Esophagus muscularis mucosa (tissue), 4 donors: ENCODE data around the gene GAS6. TPM values are rescaled to one million over a fixed set of nuclear protein-coding genes. Genes with fewer than 3 reads are reported as not detected.

Source experiments
- DNase-seq: peaks from one replicate; pipeline ENCODE4 v3.0.0-alpha.2; 2017; ENCODE audit errors: extremely low spot score
- H3K27ac ChIP-seq, 4 donors: fragments of 200-600 bp; sonication (generic); replicated peaks in 1 of 4; 1 replicate in 3 of 4; 2 replicates in 1 of 4; pipeline ENCODE4 v1.5.1; 2016 to 2019; ENCODE audit warnings: mild to moderate bottlenecking in 1 of 4
- H3K27me3 ChIP-seq, 4 donors: fragments of 200-600 bp; sonication (generic); one replicate each; pipeline versions ENCODE4 v1.5.1 to v1.6.0; 2016 to 2019
- H3K36me3 ChIP-seq, 4 donors: fragments of 200-600 bp; sonication (generic); one replicate each; pipeline ENCODE4 v1.5.1; 2016 to 2019
- H3K4me1 ChIP-seq, 4 donors: fragments of 200-600 bp; sonication (generic); one replicate each; pipeline ENCODE4 v1.5.1; 2016 to 2019
- H3K4me3 ChIP-seq, 4 donors: fragments of 200-600 bp; sonication (generic); 1 replicate in 2 of 4; 2 replicates in 2 of 4; pipeline ENCODE4 v1.5.1; 2016 to 2019; ENCODE audit warnings: mild to moderate bottlenecking in 4 of 4, moderate library complexity in 1 of 4
- H3K9me3 ChIP-seq, 4 donors: fragments of 200-600 bp; sonication (generic); 1 replicate in 3 of 4; 2 replicates in 1 of 4; pipeline ENCODE4 v1.5.1; 2016 to 2019
- EP300 ChIP-seq: sonication (generic); formaldehyde crosslinking; IDR thresholded peaks from one replicate; pipeline ENCODE4 v1.6.1; 2017; ENCODE audit warnings: antibody characterized with exemption
- POLR2A ChIP-seq: fragments of 450-650 bp; IDR thresholded peaks from one replicate; pipeline ENCODE4 v1.6.1; 2017; ENCODE audit warnings: antibody characterized with exemption, moderate library complexity, mild to moderate bottlenecking, low read depth
- POLR2AphosphoS5 ChIP-seq, 2 donors: sonication (generic); formaldehyde crosslinking; IDR thresholded peaks; one replicate each; pipeline ENCODE4 v1.6.1; 2017; ENCODE audit warnings: antibody characterized with exemption in 2 of 2
- WGBS: methylation state at CpG from one replicate; pipeline ENCODE4 v1.1.5; 2018; 5-methylcytosine and 5-hydroxymethylcytosine counted together
- intact Hi-C: fragments of 100-400 bp; cut with DNase I; formaldehyde crosslinking; loops from one replicate; pipeline ENCODE4 v1.15.1; 2023
- total RNA-seq, 4 donors: library from RNA; depleted of rRNA; stranded (reverse); fragments of >200 nt; gene quantifications; one replicate each; pipeline versions ENCODE4 v1.1.0 to v1.2.1, GENCODE V29; 2016
- TF ChIP-seq, protein P1 (sequence below), 3 experiments: fragments of 200-600 bp in 2 of 3; fragments of 450-650 bp in 1 of 3; sonication (generic) in 2 of 3; IDR thresholded peaks; one replicate each; pipeline ENCODE4 v1.5.1; 2017 to 2019; ENCODE audit warnings: antibody characterized with exemption in 3 of 3, mild to moderate bottlenecking in 2 of 3, moderate library complexity in 1 of 3

Gene GAS6
- total RNA-seq, 4 donors from 2014 or later = 241 to 459 (median 346) TPM

- H3K9me3 ChIP-seq = no peaks in the 10 kb centered on the region
- intact Hi-C loops = no loop called here
- 82% methylated on average over 12 of the region's 25 CpGs for WGBS
These were observed 61.1 kb downstream of the GAS6 start for GRCh38 chr13:113802761-113803160.

GRCh38 chr13:113802090-113802531 lies 61.8 kb downstream of the GAS6 start:
- peaks cover 0 to 28% (median 21%) of the 10 kb centered on the region in 4 donors for H3K4me1 ChIP-seq
- 31% methylated on average over 8 of the region's 15 CpGs for WGBS

More at GRCh38 chr13:113802761-113803160, 61.1 kb downstream of the GAS6 start:
- no peaks in the 10 kb centered on the region for H3K27me3 ChIP-seq
- H3K4me1 ChIP-seq = peaks cover 0 to 28% (median 21%) of the 10 kb centered on the region in 4 donors
- H3K36me3 ChIP-seq = no peaks in the 10 kb centered on the region
- no peak overlapping the region for H3K27ac ChIP-seq
- no peak for DNase-seq
- TF ChIP-seq EP300 (no peak), POLR2A (no peak), POLR2AphosphoS5 (IDR thresholded peaks at IDR 0.05) (no peak)
- TF ChIP-seq, protein P1, sequence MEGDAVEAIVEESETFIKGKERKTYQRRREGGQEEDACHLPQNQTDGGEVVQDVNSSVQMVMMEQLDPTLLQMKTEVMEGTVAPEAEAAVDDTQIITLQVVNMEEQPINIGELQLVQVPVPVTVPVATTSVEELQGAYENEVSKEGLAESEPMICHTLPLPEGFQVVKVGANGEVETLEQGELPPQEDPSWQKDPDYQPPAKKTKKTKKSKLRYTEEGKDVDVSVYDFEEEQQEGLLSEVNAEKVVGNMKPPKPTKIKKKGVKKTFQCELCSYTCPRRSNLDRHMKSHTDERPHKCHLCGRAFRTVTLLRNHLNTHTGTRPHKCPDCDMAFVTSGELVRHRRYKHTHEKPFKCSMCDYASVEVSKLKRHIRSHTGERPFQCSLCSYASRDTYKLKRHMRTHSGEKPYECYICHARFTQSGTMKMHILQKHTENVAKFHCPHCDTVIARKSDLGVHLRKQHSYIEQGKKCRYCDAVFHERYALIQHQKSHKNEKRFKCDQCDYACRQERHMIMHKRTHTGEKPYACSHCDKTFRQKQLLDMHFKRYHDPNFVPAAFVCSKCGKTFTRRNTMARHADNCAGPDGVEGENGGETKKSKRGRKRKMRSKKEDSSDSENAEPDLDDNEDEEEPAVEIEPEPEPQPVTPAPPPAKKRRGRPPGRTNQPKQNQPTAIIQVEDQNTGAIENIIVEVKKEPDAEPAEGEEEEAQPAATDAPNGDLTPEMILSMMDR (IDR thresholded peaks at IDR 0.05) = no peak
- H3K4me3 ChIP-seq = no peak overlapping the region

GRCh38 chr13:113801289-113801961 lies 62.5 kb downstream of the GAS6 start:
- Histone ChIP-seq H3K4me1 (peaks cover 0 to 28% (median 21%) of the 10 kb centered on the region in 4 donors), H3K9me3 (no peaks in the 10 kb centered on the region), H3K4me3 (no peak overlapping the region), H3K36me3 (peaks cover 0 to 11% (median 3%) of the 10 kb centered on the region in 4 donors), H3K27ac (peak overlapping the region in 1 of 4 donors; percentile 14), H3K27me3 (no peaks in the 10 kb centered on the region)
- intact Hi-C loops = no loop called here
- WGBS = 83% methylated on average over 18 of the region's 33 CpGs
- no peak for DNase-seq
- no peak for TF ChIP-seq EP300
- TF ChIP-seq, protein P1 (IDR thresholded peaks at IDR 0.05) = no peak

More at GRCh38 chr13:113802090-113802531, 61.8 kb downstream of the GAS6 start:
- intact Hi-C loops = no loop called here
- H3K36me3 ChIP-seq = peaks cover 0 to 4% (median 1%) of the 10 kb centered on the region in 4 donors
- no peaks in the 10 kb centered on the region for H3K9me3 ChIP-seq
- no peak overlapping the region for H3K4me3 ChIP-seq
- H3K27me3 ChIP-seq = no peaks in the 10 kb centered on the region
- TF ChIP-seq EP300 (no peak), POLR2A (no peak), POLR2AphosphoS5 (IDR thresholded peaks at IDR 0.05) (no peak)
- TF ChIP-seq, protein P1 (IDR thresholded peaks at IDR 0.05) = no peak
- peak overlapping the region in 1 of 4 donors; percentile 14 for H3K27ac ChIP-seq
- no peak for DNase-seq

DNA sequence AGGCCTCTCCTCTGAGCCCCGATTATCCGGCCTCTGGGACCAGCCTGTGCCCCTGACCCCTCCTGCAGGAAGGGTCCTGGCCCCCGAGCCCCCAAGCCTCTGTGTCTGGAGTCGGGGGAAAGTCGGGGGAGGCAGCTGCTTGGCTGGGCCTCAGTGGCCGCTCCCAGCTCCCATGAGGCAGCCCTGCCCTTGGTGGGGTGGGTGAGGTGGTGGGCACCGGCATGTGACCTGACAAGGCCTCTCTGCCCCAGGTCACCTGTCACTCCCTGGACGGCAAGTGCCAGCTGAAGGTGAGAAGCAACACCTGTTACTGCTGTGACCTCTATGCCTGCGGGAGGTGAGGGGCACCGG lies 63.3 kb downstream of the GAS6 start:
- Histone ChIP-seq H3K36me3 (peaks cover 0 to 15% (median 5%) of the 10 kb centered on the region in 4 donors), H3K27me3 (no peaks in the 10 kb centered on the region), H3K4me1 (peaks cover 0 to 28% (median 21%) of the 10 kb centered on the region in 4 donors), H3K9me3 (no peaks in the 10 kb centered on the region), H3K4me3 (no peak overlapping the region), H3K27ac (no peak overlapping the region)
- TF ChIP-seq POLR2AphosphoS5 (IDR thresholded peaks at IDR 0.05) (no peak), EP300 (no peak), POLR2A (no peak)
- TF ChIP-seq, protein P1 (IDR thresholded peaks at IDR 0.05) = no peak
- DNase-seq = no peak
- intact Hi-C loops = no loop called here
- 65% methylated on average over 4 of the region's 10 CpGs for WGBS
